Esophagus muscularis mucosa (tissue), 4 donors: Measurements from ENCODE around the gene ATP1A1. TPM values are rescaled to one million over a fixed set of nuclear protein-coding genes. Genes with fewer than 3 reads are reported as not detected.
A peak's percentile ranks its signal among the peaks of the same experiment; 100 is the strongest.

ENCODE experiments used
- DNase-seq: peaks from one replicate; pipeline ENCODE4 v3.0.0-alpha.2; 2017; ENCODE audit errors: extremely low spot score
- H3K27ac ChIP-seq, 4 donors: fragments of 200-600 bp; sonication (generic); replicated peaks in 1 of 4; 1 replicate in 3 of 4; 2 replicates in 1 of 4; pipeline ENCODE4 v1.5.1; 2016 to 2019; ENCODE audit warnings: mild to moderate bottlenecking in 1 of 4
- H3K27me3 ChIP-seq, 4 donors: fragments of 200-600 bp; sonication (generic); one replicate each; pipeline versions ENCODE4 v1.5.1 to v1.6.0; 2016 to 2019
- H3K36me3 ChIP-seq, 4 donors: fragments of 200-600 bp; sonication (generic); one replicate each; pipeline ENCODE4 v1.5.1; 2016 to 2019
- H3K4me1 ChIP-seq, 4 donors: fragments of 200-600 bp; sonication (generic); one replicate each; pipeline ENCODE4 v1.5.1; 2016 to 2019
- H3K4me3 ChIP-seq, 4 donors: fragments of 200-600 bp; sonication (generic); 1 replicate in 2 of 4; 2 replicates in 2 of 4; pipeline ENCODE4 v1.5.1; 2016 to 2019; ENCODE audit warnings: mild to moderate bottlenecking in 4 of 4, moderate library complexity in 1 of 4
- H3K9me3 ChIP-seq, 4 donors: fragments of 200-600 bp; sonication (generic); 1 replicate in 3 of 4; 2 replicates in 1 of 4; pipeline ENCODE4 v1.5.1; 2016 to 2019
- CTCF ChIP-seq, 3 experiments: fragments of 200-600 bp in 2 of 3; fragments of 450-650 bp in 1 of 3; sonication (generic) in 2 of 3; IDR thresholded peaks; one replicate each; pipeline ENCODE4 v1.5.1; 2017 to 2019; ENCODE audit warnings: antibody characterized with exemption in 3 of 3, mild to moderate bottlenecking in 2 of 3, moderate library complexity in 1 of 3
- EP300 ChIP-seq: sonication (generic); formaldehyde crosslinking; IDR thresholded peaks from one replicate; pipeline ENCODE4 v1.6.1; 2017; ENCODE audit warnings: antibody characterized with exemption
- POLR2A ChIP-seq: fragments of 450-650 bp; IDR thresholded peaks from one replicate; pipeline ENCODE4 v1.6.1; 2017; ENCODE audit warnings: antibody characterized with exemption, moderate library complexity, mild to moderate bottlenecking, low read depth
- POLR2AphosphoS5 ChIP-seq, 2 donors: sonication (generic); formaldehyde crosslinking; IDR thresholded peaks; one replicate each; pipeline ENCODE4 v1.6.1; 2017; ENCODE audit warnings: antibody characterized with exemption in 2 of 2
- WGBS: methylation state at CpG from one replicate; pipeline ENCODE4 v1.1.5; 2018; 5-methylcytosine and 5-hydroxymethylcytosine counted together
- intact Hi-C: fragments of 100-400 bp; cut with DNase I; formaldehyde crosslinking; loops from one replicate; pipeline ENCODE4 v1.15.1; 2023
- total RNA-seq, 4 donors: library from RNA; depleted of rRNA; stranded (reverse); fragments of >200 nt; gene quantifications; one replicate each; pipeline versions ENCODE4 v1.1.0 to v1.2.1, GENCODE V29; 2016

The ATP1A1 gene
- total RNA-seq, 4 donors from 2014 or later = 90.1 to 196 (median 157) TPM

GRCh38 chr1:116417678-116418077, 44.6 kb downstream of the ATP1A1 start:
- Histone ChIP-seq H3K9me3 (no peaks in the 10 kb centered on the region), H3K27me3 (no peaks in the 10 kb centered on the region), H3K36me3 (no peaks in the 10 kb centered on the region), H3K27ac (peak overlapping the region in 2 of 4 donors; percentile 79 to 83), H3K4me3 (peak overlapping the region; percentile 74 to 90 (median 86)), H3K4me1 (peaks cover 13 to 30% (median 23%) of the 10 kb centered on the region in 4 donors)
- 72% methylated on average over 6 of the region's 6 CpGs for WGBS
- TF ChIP-seq POLR2A (no peak), EP300 (no peak), POLR2AphosphoS5 (IDR thresholded peaks at IDR 0.05) (no peak), CTCF (IDR thresholded peaks at IDR 0.05) (no peak)
- intact Hi-C loops = loop anchor here (5.0 kb wide), 2 partner anchors 35 to 50 kb away; no protein-coding TSS in a partner anchor
- DNase-seq = no peak

GRCh38 chr1:116418091-116418830, 45.2 kb downstream of the ATP1A1 start:
- no peaks in the 10 kb centered on the region for H3K27me3 ChIP-seq
- no peak for TF ChIP-seq EP300
- TF ChIP-seq CTCF (IDR thresholded peaks at IDR 0.05) = peak in 1 of 3 experiments; percentile 24
- peak; percentile 84 to 92 for TF ChIP-seq POLR2AphosphoS5 (IDR thresholded peaks at IDR 0.05)
- TF ChIP-seq POLR2A = peak; percentile 38
- H3K9me3 ChIP-seq = no peaks in the 10 kb centered on the region
- intact Hi-C loops = loop anchor here (5.0 kb wide), 2 partner anchors 36 to 51 kb away; no protein-coding TSS in a partner anchor
- H3K4me1 ChIP-seq = peaks cover 13 to 30% (median 23%) of the 10 kb centered on the region in 4 donors
- peak overlapping the region; percentile 74 to 90 (median 86) for H3K4me3 ChIP-seq
- 9% methylated on average over 11 of the region's 48 CpGs for WGBS
- H3K27ac ChIP-seq = peak overlapping the region; percentile 75 to 83 (median 79)
- no peak for DNase-seq
- H3K36me3 ChIP-seq = no peaks in the 10 kb centered on the region

GRCh38 chr1:116420417-116421200, 47.6 kb downstream of the ATP1A1 start:
- DNase-seq = peak; percentile 87
- TF ChIP-seq POLR2A (no peak), CTCF (IDR thresholded peaks at IDR 0.05) (no peak), POLR2AphosphoS5 (IDR thresholded peaks at IDR 0.05) (no peak), EP300 (no peak)
- no peaks in the 10 kb centered on the region for H3K27me3 ChIP-seq
- H3K9me3 ChIP-seq = no peaks in the 10 kb centered on the region
- 50% methylated on average over 2 of the region's 2 CpGs for WGBS
- intact Hi-C loops = no loop called here
- H3K4me1 ChIP-seq = peaks cover 13 to 30% (median 21%) of the 10 kb centered on the region in 4 donors
- no peak overlapping the region for H3K4me3 ChIP-seq
- no peaks in the 10 kb centered on the region for H3K36me3 ChIP-seq
- H3K27ac ChIP-seq = no peak overlapping the region

GRCh38 chr1:116424438-116424837, 51.4 kb downstream of the ATP1A1 start:
- Histone ChIP-seq H3K36me3 (no peaks in the 10 kb centered on the region), H3K27ac (no peak overlapping the region), H3K4me1 (no peaks in the 10 kb centered on the region), H3K27me3 (no peaks in the 10 kb centered on the region), H3K9me3 (no peaks in the 10 kb centered on the region), H3K4me3 (no peak overlapping the region)
- TF ChIP-seq POLR2AphosphoS5 (IDR thresholded peaks at IDR 0.05) (no peak), CTCF (IDR thresholded peaks at IDR 0.05) (no peak), EP300 (no peak), POLR2A (no peak)
- intact Hi-C loops = no loop called here
- DNase-seq = peak; percentile 55
- WGBS = 81% methylated on average over 5 of the region's 5 CpGs
